GM23248 (cell line): Measurements from ENCODE around the gene TENT4B.

Source experiments
- EZH2 ChIP-seq: fragments of 200-600 bp; sonication (generic); IDR thresholded peaks from 2 replicates; pipeline ENCODE4 v1.6.1; 2018; ENCODE audit warnings: antibody characterized with exemption, mild to moderate bottlenecking; ENCODE audit not compliant: insufficient read depth, poor library complexity, severe bottlenecking
- EZH2phosphoT487 ChIP-seq: fragments of 200-600 bp; sonication (generic); IDR thresholded peaks from 2 replicates; pipeline ENCODE4 v1.6.1; 2018; ENCODE audit warnings: antibody characterized with exemption, moderate library complexity, mild to moderate bottlenecking, low read depth; ENCODE audit not compliant: insufficient read depth

GRCh38 chr16:50169555-50170096 lies 16.5 kb downstream of the TENT4B start:
- TF ChIP-seq EZH2phosphoT487: no peak
- no peak for TF ChIP-seq EZH2
